Right lung (tissue), 5 donors: Measurements from ENCODE around the gene CREB3L4. TPM values are rescaled to one million over a fixed set of nuclear protein-coding genes. Genes with fewer than 3 reads are reported as not detected.
A peak's percentile ranks its signal among the peaks of the same experiment; 100 is the strongest.
"Not testable (repeated sequence)": the region's sequence is repeated elsewhere in the genome, so short reads cannot be mapped to it uniquely, and the experiment has no call there.

Experiments used
- DNase-seq, 2 donors: peaks; one replicate each; pipeline ENCODE4 v3.0.0-alpha.2; 2013
- polyA plus RNA-seq, 5 donors: library from polyadenylated mRNA; unstranded; fragments of 120-200 nt; gene quantifications; one replicate each; pipeline versions ENCODE4 v1.2.1 to v1.2.3, GENCODE V29; 2013; ENCODE audit warnings: inconsistent platforms in 1 of 5, low replicate concordance in 1 of 5; ENCODE audit not compliant: insufficient read length in 5 of 5, insufficient read depth in 1 of 5

The CREB3L4 gene
- polyA plus RNA-seq, 5 donors = 34.9 to 44.9 (median 40.1) TPM

DNA sequence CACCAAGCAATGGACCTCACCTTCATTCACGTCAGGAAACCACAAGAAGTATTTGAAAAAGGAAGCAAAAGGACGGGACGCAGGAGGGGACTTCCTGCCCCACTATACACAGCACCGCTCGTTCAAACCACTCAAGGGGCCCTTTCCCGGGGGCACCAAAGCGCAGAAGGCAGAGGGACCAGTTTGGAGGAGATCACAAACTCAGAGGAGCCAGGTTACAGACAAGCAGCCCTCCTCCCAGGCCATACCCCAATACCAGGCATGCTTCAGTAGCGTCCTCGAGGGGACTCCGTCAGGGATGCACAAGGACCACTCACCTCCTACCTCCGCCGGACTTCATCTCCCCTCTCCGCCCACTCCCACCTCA is 10.0 kb upstream of the CREB3L4 start:
- DNase-seq = peak in 1 of 2 donors; percentile 24

GRCh38 chr1:153958111-153958960 is 9.4 kb upstream of the CREB3L4 start, which contains the start of gene CRTC2:
Gene CRTC2, minus strand, starts transcription at chr1:153958612. Its CDS starts 115 bp downstream, at chr1:153958497.
- peak; percentile 95 to 96 for DNase-seq

GRCh38 chr1:153958961-153959260 is 8.8 kb upstream of the CREB3L4 start:
- no peak for DNase-seq

GRCh38 chr1:153959454-153959853 is 8.2 kb upstream of the CREB3L4 start:
- DNase-seq = no peak

DNA sequence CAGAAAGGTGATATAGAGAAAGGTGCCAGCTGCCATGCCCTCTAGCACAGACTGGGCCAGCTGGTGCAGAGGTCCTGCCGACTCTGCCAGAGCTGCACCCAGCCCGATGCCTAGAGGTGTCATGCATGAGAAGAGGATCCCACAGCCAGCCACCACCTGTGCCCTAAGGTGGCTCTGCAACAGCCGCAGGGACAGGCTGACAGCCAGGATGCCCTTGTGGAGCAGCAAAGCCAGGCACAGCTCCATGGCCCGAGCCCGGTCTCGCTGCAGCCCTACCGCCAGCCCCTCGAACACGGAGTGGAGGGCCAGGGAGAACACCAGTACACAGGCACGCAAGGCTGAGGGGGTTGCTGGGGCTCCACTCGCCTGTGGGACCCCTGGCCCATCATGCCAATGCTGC is 7.5 kb upstream of the CREB3L4 start:
- DNase-seq = no peak

- no peak for DNase-seq
Measured at GRCh38 chr1:153961421-153961820, 6.3 kb upstream of the CREB3L4 start.

- no peak for DNase-seq
Measured at GRCh38 chr1:153962088-153963029, 5.3 kb upstream of the CREB3L4 start.

GRCh38 chr1:153963030-153963849 is 4.5 kb upstream of the CREB3L4 start, which contains the start of gene SLC39A1:
Gene SLC39A1, minus strand, starts transcription at chr1:153963537. Its CDS starts 822 bp downstream, at chr1:153962715.
- DNase-seq = peak; percentile 98

- peak in 1 of 2 donors; percentile 49 for DNase-seq
Measured at GRCh38 chr1:153963850-153964331, 3.8 kb upstream of the CREB3L4 start.

GRCh38 chr1:153968000-153968363 is 280 bp downstream of the CREB3L4 start:
- no peak for DNase-seq

- no peak for DNase-seq
Measured at GRCh38 chr1:153968408-153968807, 706 bp downstream of the CREB3L4 start.

- no peak for DNase-seq
Measured at GRCh38 chr1:153968972-153969371, 1.3 kb downstream of the CREB3L4 start.

- DNase-seq = no peak
Measured at GRCh38 chr1:153970346-153970745, 2.6 kb downstream of the CREB3L4 start.

- DNase-seq = no peak
Measured at GRCh38 chr1:153973071-153973470, 5.4 kb downstream of the CREB3L4 start.

DNA sequence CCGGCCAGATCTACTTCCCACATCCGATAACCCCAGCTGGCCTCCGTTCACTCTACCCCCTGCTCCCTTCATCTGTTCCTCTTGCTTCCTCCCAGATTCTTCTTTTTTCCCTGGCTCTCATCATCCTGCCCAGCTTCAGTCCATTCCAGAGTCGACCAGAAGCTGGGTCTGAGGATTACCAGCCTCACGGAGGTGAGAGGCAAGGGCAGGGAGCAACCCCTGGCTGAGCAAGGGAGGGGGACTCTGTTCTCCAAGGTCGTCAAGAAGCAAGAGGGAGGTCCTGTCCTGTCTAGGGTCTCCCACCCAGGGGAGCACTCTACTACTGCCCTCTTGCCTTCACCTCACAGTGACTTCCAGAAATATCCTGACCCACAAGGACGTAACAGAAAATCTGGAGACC is 5.8 kb downstream of the CREB3L4 start:
- DNase-seq = no peak

- DNase-seq = no peak
Measured at GRCh38 chr1:153976819-153977249, 9.1 kb downstream of the CREB3L4 start.

DNA sequence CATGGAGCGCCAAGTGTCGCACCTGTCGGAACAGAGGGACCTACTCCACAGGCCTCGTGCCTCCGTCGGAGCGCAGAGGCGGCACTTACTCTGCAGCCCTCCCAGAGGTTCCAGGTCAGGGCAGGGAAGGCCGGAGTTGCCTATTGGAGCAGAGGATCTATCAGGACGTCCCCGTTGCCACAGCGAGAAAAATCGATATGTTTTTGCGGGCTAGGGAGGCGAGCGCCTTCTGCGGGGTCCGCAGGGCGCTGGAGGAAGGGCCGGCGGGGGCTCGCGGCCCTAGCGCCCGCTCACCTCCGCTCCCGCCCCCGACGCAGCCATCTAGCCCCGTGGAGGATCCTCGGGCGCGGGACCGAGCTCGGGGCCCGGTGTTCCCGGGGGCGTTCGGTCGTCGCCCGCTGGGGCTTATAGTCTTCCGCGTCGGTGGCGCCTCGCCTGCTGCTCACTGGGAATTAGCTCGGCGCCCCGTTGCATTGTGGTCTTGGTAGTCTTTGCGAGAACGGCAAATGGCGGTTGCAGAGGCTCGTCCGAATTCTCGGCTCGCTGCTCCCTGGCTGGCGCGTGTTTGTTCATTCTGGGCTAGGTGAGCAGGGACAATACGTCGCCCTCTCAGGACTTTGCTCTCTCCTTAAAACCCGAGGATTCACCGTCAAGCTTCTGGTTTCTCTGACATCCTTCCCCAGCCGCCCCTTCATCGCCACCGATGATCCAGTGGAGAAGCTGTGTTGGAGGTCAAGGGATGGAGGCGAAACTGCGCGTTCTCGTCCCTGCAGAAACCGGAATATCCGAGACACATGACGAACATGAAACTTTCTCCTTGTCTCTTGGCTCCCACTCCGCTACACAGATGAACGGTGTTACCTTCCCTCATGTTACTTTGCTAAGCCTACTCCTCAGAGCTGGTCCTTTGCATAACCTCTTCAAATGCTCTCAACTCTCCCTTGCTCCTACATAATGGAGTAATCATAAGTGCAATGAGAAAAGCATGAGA is 9.8 kb downstream of the CREB3L4 start, which contains the start of gene JTB:
JTB (minus strand) TSS at position 425 of the 991 bp plus-strand sequence; CDS start at position 3, 422 bp downstream.
- DNase-seq = peak; percentile 72 to 77

- no peak for DNase-seq
Measured at GRCh38 chr1:153978274-153978909, 10.7 kb downstream of the CREB3L4 start.

DNA sequence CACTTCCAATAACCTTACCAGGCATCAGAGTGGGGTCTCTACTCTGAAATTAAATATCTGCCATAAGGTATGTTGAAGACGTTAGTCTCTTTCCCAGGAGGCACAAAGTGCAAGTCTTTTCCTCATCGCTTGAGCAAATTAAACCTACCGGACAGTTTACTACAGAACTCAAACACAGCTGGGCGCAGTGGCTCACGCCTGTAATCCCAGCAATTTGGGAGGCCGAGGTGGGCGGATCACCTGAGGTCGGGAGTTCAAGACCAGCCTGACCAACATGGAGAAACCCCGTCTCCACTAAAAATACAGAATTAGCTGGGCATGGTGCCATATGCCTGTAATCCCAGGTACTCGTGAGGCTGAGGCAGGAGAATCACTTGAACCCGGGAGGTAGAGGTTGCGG is 11.4 kb downstream of the CREB3L4 start:
- not testable (repeated sequence) for DNase-seq

DNA sequence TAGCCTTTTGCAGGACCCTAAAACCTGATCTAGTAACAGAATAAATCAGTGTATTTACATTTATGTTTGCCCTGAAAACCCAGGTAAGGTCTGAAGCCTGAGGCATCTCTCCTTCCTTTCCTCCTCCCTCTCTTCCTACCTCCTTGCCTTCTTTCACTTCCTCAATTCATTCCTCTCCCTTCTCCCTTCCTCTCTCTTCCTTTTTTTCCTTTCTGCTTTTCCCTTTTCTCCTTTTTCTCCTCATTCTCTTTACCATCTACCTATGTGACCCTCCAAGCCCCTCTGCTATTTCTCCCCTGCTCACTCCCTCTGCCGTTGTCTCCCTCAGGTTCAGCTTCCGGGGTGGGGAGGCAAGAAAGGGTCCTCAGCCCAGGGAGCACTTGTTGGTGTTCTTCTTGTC is 14.0 kb downstream of the CREB3L4 start:
- DNase-seq = not testable (repeated sequence)
